ENCODE measurements around the gene FREM1. TPM values are rescaled to one million over a fixed set of nuclear protein-coding genes. Genes with fewer than 3 reads are reported as not detected.

Gene FREM1
- total and polyA plus RNA-seq, 2 of the 13 experiments (the other 11 are each of a cell fraction or from before 2014, with no cell fraction given) = 64.3 to 202 TPM

DNA sequence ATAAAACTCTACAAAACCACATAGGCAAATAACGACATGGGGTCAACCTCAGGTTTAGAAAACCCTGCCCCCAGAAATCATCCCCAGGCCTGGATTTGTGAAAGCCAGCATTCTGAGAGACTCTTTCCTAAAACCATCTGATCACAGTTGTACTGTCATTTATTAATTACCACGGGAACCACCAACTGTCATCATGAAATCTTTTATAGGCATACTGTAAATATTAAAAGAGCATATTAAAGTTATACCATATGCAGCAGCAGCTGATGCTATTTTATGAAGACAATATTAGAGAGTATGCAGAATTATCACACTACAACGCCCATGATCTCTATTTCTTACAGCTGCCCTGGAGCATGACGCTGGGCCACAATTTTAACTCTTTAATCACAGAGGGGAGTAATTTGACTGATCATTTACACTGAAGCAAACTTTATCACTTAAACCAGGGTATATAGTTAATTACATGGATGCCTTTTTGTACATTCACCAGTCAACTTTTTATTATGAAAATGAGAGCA lies 208.0 kb downstream of the FREM1 start:
- no peaks in the 10 kb centered on the region for H3K36me3 ChIP-seq (replicated peaks in 1 of 2; ENCODE audit: control insufficient read depth in 1 of 2, insufficient read depth in 2 of 2, low read length in 2 of 2)
- H3K79me2 ChIP-seq (ENCODE audit: insufficient read depth, low read length) = no peaks in the 10 kb centered on the region
- no peak overlapping the region for H3K27ac ChIP-seq (ENCODE audit: extremely low read length, insufficient read depth, low read length)
- no peaks in the 10 kb centered on the region for H4K20me1 ChIP-seq (ENCODE audit: insufficient read depth, low read length)
- H3K4me2 ChIP-seq (ENCODE audit: low read depth, low read length) = no peak overlapping the region
- 0% methylated on average over 4 of the region's 4 CpGs for WGBS (ENCODE audit: low lambda C conversion rate)
- intact Hi-C loops (cut with micrococcal nuclease; ENCODE audit: unreplicated experiment) = no loop called here
- no peaks in the 10 kb centered on the region for H3K4me1 ChIP-seq (ENCODE audit: insufficient read depth, low read length)
- ATAC-seq = no peak
- TF ChIP-seq SRY (CRISPR knock-in tag; IDR thresholded peaks at IDR 0.05) (no peak), THYN1 (CRISPR knock-in tag; IDR thresholded peaks at IDR 0.05; ENCODE audit: borderline replicate concordance, low read depth) (no peak), FOXP1 (IDR thresholded peaks at IDR 0.05) (no peak), FOXP1 (CRISPR knock-in tag; IDR thresholded peaks at IDR 0.05) (no peak)
- TF ChIP-seq, protein P1, sequence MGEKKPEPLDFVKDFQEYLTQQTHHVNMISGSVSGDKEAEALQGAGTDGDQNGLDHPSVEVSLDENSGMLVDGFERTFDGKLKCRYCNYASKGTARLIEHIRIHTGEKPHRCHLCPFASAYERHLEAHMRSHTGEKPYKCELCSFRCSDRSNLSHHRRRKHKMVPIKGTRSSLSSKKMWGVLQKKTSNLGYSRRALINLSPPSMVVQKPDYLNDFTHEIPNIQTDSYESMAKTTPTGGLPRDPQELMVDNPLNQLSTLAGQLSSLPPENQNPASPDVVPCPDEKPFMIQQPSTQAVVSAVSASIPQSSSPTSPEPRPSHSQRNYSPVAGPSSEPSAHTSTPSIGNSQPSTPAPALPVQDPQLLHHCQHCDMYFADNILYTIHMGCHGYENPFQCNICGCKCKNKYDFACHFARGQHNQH (CRISPR knock-in tag; IDR thresholded peaks at IDR 0.05) = no peak
- TF ChIP-seq, protein P2, sequence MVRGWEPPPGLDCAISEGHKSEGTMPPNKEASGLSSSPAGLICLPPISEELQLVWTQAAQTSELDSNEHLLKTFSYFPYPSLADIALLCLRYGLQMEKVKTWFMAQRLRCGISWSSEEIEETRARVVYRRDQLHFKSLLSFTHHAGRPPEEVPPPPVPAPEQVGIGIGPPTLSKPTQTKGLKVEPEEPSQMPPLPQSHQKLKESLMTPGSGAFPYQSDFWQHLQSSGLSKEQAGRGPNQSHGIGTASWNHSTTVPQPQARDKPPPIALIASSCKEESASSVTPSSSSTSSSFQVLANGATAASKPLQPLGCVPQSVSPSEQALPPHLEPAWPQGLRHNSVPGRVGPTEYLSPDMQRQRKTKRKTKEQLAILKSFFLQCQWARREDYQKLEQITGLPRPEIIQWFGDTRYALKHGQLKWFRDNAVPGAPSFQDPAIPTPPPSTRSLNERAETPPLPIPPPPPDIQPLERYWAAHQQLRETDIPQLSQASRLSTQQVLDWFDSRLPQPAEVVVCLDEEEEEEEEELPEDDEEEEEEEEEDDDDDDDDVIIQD (CRISPR knock-in tag; IDR thresholded peaks at IDR 0.05; ENCODE audit: low read depth) = no peak
- TF ChIP-seq, protein P3, sequence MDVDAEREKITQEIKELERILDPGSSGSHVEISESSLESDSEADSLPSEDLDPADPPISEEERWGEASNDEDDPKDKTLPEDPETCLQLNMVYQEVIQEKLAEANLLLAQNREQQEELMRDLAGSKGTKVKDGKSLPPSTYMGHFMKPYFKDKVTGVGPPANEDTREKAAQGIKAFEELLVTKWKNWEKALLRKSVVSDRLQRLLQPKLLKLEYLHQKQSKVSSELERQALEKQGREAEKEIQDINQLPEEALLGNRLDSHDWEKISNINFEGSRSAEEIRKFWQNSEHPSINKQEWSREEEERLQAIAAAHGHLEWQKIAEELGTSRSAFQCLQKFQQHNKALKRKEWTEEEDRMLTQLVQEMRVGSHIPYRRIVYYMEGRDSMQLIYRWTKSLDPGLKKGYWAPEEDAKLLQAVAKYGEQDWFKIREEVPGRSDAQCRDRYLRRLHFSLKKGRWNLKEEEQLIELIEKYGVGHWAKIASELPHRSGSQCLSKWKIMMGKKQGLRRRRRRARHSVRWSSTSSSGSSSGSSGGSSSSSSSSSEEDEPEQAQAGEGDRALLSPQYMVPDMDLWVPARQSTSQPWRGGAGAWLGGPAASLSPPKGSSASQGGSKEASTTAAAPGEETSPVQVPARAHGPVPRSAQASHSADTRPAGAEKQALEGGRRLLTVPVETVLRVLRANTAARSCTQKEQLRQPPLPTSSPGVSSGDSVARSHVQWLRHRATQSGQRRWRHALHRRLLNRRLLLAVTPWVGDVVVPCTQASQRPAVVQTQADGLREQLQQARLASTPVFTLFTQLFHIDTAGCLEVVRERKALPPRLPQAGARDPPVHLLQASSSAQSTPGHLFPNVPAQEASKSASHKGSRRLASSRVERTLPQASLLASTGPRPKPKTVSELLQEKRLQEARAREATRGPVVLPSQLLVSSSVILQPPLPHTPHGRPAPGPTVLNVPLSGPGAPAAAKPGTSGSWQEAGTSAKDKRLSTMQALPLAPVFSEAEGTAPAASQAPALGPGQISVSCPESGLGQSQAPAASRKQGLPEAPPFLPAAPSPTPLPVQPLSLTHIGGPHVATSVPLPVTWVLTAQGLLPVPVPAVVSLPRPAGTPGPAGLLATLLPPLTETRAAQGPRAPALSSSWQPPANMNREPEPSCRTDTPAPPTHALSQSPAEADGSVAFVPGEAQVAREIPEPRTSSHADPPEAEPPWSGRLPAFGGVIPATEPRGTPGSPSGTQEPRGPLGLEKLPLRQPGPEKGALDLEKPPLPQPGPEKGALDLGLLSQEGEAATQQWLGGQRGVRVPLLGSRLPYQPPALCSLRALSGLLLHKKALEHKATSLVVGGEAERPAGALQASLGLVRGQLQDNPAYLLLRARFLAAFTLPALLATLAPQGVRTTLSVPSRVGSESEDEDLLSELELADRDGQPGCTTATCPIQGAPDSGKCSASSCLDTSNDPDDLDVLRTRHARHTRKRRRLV (CRISPR knock-in tag; IDR thresholded peaks at IDR 0.05) = no peak
- in situ Hi-C loops (cut with HindIII; ENCODE audit: extremely low pct_ligation_motif_present, low pct_unique_long_range_greater_than_20kb) = no loop called here
- H3K27me3 ChIP-seq (ENCODE audit: control insufficient read depth in 1 of 2, insufficient read depth in 2 of 2, low read length in 2 of 2) = no peaks in the 10 kb centered on the region
- FAIRE-seq = no peak
- H3K9me3 ChIP-seq (ENCODE audit: low read length) = peaks cover 20% of the 10 kb centered on the region; the same call in 1 of the 2 replicates
- H3K4me3 ChIP-seq (replicated peaks in 1 of 3; ENCODE audit: insufficient read depth in 1 of 3, low read depth in 2 of 3, low read length in 3 of 3) = no peak overlapping the region
- no peak overlapping the region for H2AFZ ChIP-seq (ENCODE audit: low read length)
- no peak for DNase-seq (ENCODE audit: low spot score)
- H3K9ac ChIP-seq (ENCODE audit: insufficient read depth, low read depth, low read length) = no peak overlapping the region
- CTCF ChIA-PET (ENCODE audit: low intra/inter-chr PET ratio, low total read pairs) = no interaction called here
- POLR2A ChIA-PET = no interaction called here
- BruUV-seq (replicated peaks) = no TSS peak
